HCT116 (cell line): ENCODE results near the gene RSPH6A. TPM values are rescaled to one million over a fixed set of nuclear protein-coding genes. Genes with fewer than 3 reads are reported as not detected.
"Not testable (repeated sequence)": the region's sequence is repeated elsewhere in the genome, so short reads cannot be mapped to it uniquely, and the experiment has no call there.

Experiments
- ATAC-seq: fragments of 200-7000 bp; cut with Tn5 transposase; 2 replicates; pipeline ENCODE4 v1.9.1; 2020; ENCODE audit warnings: mild to moderate bottlenecking, moderate library complexity
- BruUV-seq: library from RNA; stranded (reverse); fragments of 400-500 nt; replicated peaks from 2 replicates; lab custom pipeline; 2021; lab: Mats Ljungman, UMichigan
- CTCF ChIA-PET: fragments of 300-600 bp; sonication (Branson Sonifier 250); formaldehyde crosslinking; loops from one replicate; lab custom pipeline; 2021; ENCODE audit warnings: antibody characterized with exemption; lab: Charles Lee
- POLR2A ChIA-PET: fragments of 300-600, 350-600 bp; sonication (Branson Sonifier 250); formaldehyde crosslinking; loops from one replicate; lab custom pipeline; 2021; ENCODE audit warnings: antibody characterized with exemption; lab: Charles Lee
- RAD21 ChIA-PET, 2 experiments: fragments of 300-600 bp; sonication (Branson Sonifier 250); formaldehyde crosslinking; loops; one replicate each; lab custom pipeline; 2023; ENCODE audit warnings: low total read pairs in 2 of 2; ENCODE audit not compliant: uncharacterized antibody in 2 of 2, unreplicated experiment in 2 of 2, low non-redundant PET in 1 of 2; lab: Charles Lee
- DNase-seq: peaks from one replicate; pipeline ENCODE4 v3.0.0-alpha.2; 2010; ENCODE audit warnings: low read depth, low spot score
- H2AFZ ChIP-seq: fragments of 200-600 bp; shearing (Covaris generic), sonication (generic); 2 replicates; pipeline ENCODE4 v1.6.1; 2017; ENCODE audit warnings: low read depth, mixed run types, mixed read lengths, antibody characterized with exemption, low read length; ENCODE audit not compliant: poor library complexity, severe bottlenecking
- H3K27ac ChIP-seq: 2 replicates; pipeline ENCODE4 v1.5.1; 2012; ENCODE audit warnings: low read depth, low read length
- H3K27me3 ChIP-seq: fragments of 200-600 bp; sonication (generic); 2 replicates; pipeline ENCODE4 v1.6.1; 2016; ENCODE audit warnings: mixed run types, low read length, mixed read lengths; ENCODE audit not compliant: insufficient read depth
- H3K36me3 ChIP-seq, 2 experiments: fragments of 200-500 bp in 1 of 2; fragments of 200-600 bp in 1 of 2; sonication (Bioruptor generic) in 1 of 2; sonication (generic) in 1 of 2; 2 replicates each; pipeline versions ENCODE4 v1.5.1 to v1.6.1; 2014 to 2016; ENCODE audit warnings: low read length in 2 of 2, inconsistent platforms in 1 of 2, mixed read lengths in 1 of 2, mixed run types in 1 of 2; ENCODE audit not compliant: insufficient read depth in 2 of 2, control insufficient read depth in 1 of 2
- H3K4me1 ChIP-seq, 2 experiments: fragments of 200-600 bp in 1 of 2; sonication (generic) in 1 of 2; 2 replicates each; pipeline versions ENCODE4 v1.5.1 to v1.6.1; 2012 to 2017; ENCODE audit warnings: low read length in 2 of 2, inconsistent platforms in 1 of 2, mild to moderate bottlenecking in 1 of 2, mixed read lengths in 1 of 2, mixed run types in 1 of 2, moderate library complexity in 1 of 2; ENCODE audit not compliant: insufficient read depth in 2 of 2, control insufficient read depth in 1 of 2
- H3K4me2 ChIP-seq: fragments of 200-600 bp; sonication (generic); 2 replicates; pipeline ENCODE4 v1.6.1; 2017; ENCODE audit warnings: mixed run types, low read length, mixed read lengths
- H3K4me3 ChIP-seq, 2 experiments: fragments of 200-600 bp in 1 of 2; sonication (generic) in 1 of 2; replicated peaks in 1 of 2; 2 replicates each; pipeline ENCODE4 v1.5.1; 2011 to 2016; ENCODE audit warnings: low read length in 2 of 2, control low read depth in 1 of 2, low read depth in 1 of 2, mild to moderate bottlenecking in 1 of 2, mixed read lengths in 1 of 2, mixed run types in 1 of 2
- H3K79me2 ChIP-seq: fragments of 200-600 bp; sonication (generic); 2 replicates; pipeline ENCODE4 v1.6.1; 2017; ENCODE audit warnings: mild to moderate bottlenecking, mixed run types, low read length, moderate library complexity, mixed read lengths; ENCODE audit not compliant: insufficient read depth
- H3K9ac ChIP-seq: fragments of 200-600 bp; sonication (generic); 2 replicates; pipeline ENCODE4 v1.6.1; 2016; ENCODE audit warnings: low read length, mixed read lengths
- H3K9me2 ChIP-seq: fragments of 200-600 bp; sonication (generic), shearing (Covaris generic); 2 replicates; pipeline ENCODE4 v1.6.1; 2017; ENCODE audit warnings: mixed run types, mild to moderate bottlenecking, moderate library complexity; ENCODE audit not compliant: insufficient read depth
- H3K9me3 ChIP-seq, 2 experiments: fragments of 200-500 bp in 1 of 2; fragments of 200-600 bp in 1 of 2; sonication (Bioruptor generic) in 1 of 2; sonication (generic) in 1 of 2; 2 replicates each; pipeline ENCODE4 v1.6.1; 2014 to 2017; ENCODE audit warnings: low read length in 2 of 2, mixed read lengths in 2 of 2, inconsistent platforms in 1 of 2, low read depth in 1 of 2, mild to moderate bottlenecking in 1 of 2, mixed run types in 1 of 2, moderate library complexity in 1 of 2; ENCODE audit not compliant: control insufficient read depth in 1 of 2, insufficient read depth in 1 of 2
- H4K20me1 ChIP-seq: fragments of 200-600 bp; sonication (generic), shearing (Covaris generic); 2 replicates; pipeline ENCODE4 v1.6.1; 2017; ENCODE audit warnings: mixed run types, mild to moderate bottlenecking, moderate library complexity; ENCODE audit not compliant: insufficient read depth
- CBX3 ChIP-seq: IDR thresholded peaks from 2 replicates; pipeline ENCODE4 v1.6.1; 2012; ENCODE audit warnings: low read depth
- EGR1 ChIP-seq: IDR thresholded peaks from 2 replicates; pipeline ENCODE4 v1.6.1; 2012; ENCODE audit warnings: low read depth
- ELF1 ChIP-seq: IDR thresholded peaks from 2 replicates; pipeline ENCODE4 v1.6.1; 2012; ENCODE audit warnings: low read depth, borderline replicate concordance
- EZH2 ChIP-seq: fragments of 200-600 bp; sonication (generic); IDR thresholded peaks from 2 replicates; pipeline ENCODE4 v1.6.1; 2017; ENCODE audit warnings: antibody characterized with exemption, mixed run types
- EZH2phosphoT487 ChIP-seq: fragments of 200-600 bp; IDR thresholded peaks from 2 replicates; pipeline ENCODE4 v1.6.1; 2018; ENCODE audit warnings: antibody characterized with exemption, borderline replicate concordance
- FOSL1 ChIP-seq: IDR thresholded peaks from 2 replicates; pipeline ENCODE4 v1.6.1; 2012; ENCODE audit warnings: low read depth
- MAX ChIP-seq: IDR thresholded peaks from 2 replicates; pipeline ENCODE4 v1.6.1; 2012
- POLR2AphosphoS5 ChIP-seq: IDR thresholded peaks from 2 replicates; pipeline ENCODE4 v1.6.1; 2011; ENCODE audit warnings: mild to moderate bottlenecking, low read depth, low read length, moderate library complexity
- RAD21 ChIP-seq: IDR thresholded peaks from 2 replicates; pipeline ENCODE4 v1.6.1; 2012; ENCODE audit warnings: low read depth, mild to moderate bottlenecking
- REST ChIP-seq: IDR thresholded peaks from 2 replicates; pipeline ENCODE4 v1.6.1; 2012; ENCODE audit warnings: low read depth
- SIN3A ChIP-seq: IDR thresholded peaks from 2 replicates; pipeline ENCODE4 v1.6.1; 2012; ENCODE audit warnings: low read depth
- SRF ChIP-seq: IDR thresholded peaks from 2 replicates; pipeline ENCODE4 v1.6.1; 2012; ENCODE audit warnings: low read depth
- ZFX ChIP-seq: fragments of 450-650 bp; IDR thresholded peaks from 2 replicates; pipeline ENCODE4 v1.6.1; 2017
- ZNF274 ChIP-seq: fragments of 200-500 bp; sonication (Bioruptor generic); IDR thresholded peaks from 2 replicates; pipeline ENCODE4 v1.6.1; 2014; ENCODE audit warnings: mild to moderate bottlenecking, low read depth, low read length, inconsistent platforms
- intact Hi-C: fragments of 100-400 bp; cut with micrococcal nuclease; formaldehyde crosslinking; loops from 2 replicates; pipeline ENCODE4 v1.10.0; 2022
- total RNA-seq: library from RNA; stranded (reverse); gene quantifications from one replicate; pipeline ENCODE4 v1.2.1, GENCODE V29; 2021; ENCODE audit not compliant: unreplicated experiment

The RSPH6A gene
- total RNA-seq, 1 experiment from 2014 or later, result 0.57 TPM

- no peak for DNase-seq
- BruUV-seq, result no TSS peak
Measured at GRCh38 chr19:45800070-45800553, 15.0 kb downstream of the RSPH6A start.

GRCh38 chr19:45799541-45799940, 15.6 kb downstream of the RSPH6A start:
- H3K9me3 ChIP-seq, H3K36me3 ChIP-seq, H3K9me2 ChIP-seq, DNase-seq, H3K27ac ChIP-seq, H3K9ac ChIP-seq, H2AFZ ChIP-seq, H3K79me2 ChIP-seq, BruUV-seq, H4K20me1 ChIP-seq, H3K27me3 ChIP-seq, H3K4me2 ChIP-seq, H3K4me3 ChIP-seq: not testable (repeated sequence)
- ATAC-seq, result 0 out of 2 replicates have a peak, but pooled peaks have one; percentile 4
- CTCF ChIA-PET, result interaction anchor here (0.7 to 3.9 kb wide), 10 partner anchors 14 to 278 kb away, joined by 3 to 54 read pairs (median 6); partner anchors contain the start of genes DMPK, FOXA3 and SIX5
- RAD21 ChIA-PET, result interaction anchor here (0.9 to 1.9 kb wide), 2 partner anchors 29 to 30 kb away, joined by 7 to 8 read pairs; partner anchors contain the start of gene SIX5 (in 1 of the 2)
- intact Hi-C loops, result loop anchor here (1.0 kb wide), 1 partner anchor 29 kb away; no protein-coding TSS in a partner anchor
- POLR2A ChIA-PET, result interaction anchor here (1.7 kb wide), 1 partner anchor 30 kb away, joined by 9 read pairs; the partner anchor contains the start of gene SIX5
- H3K4me1 ChIP-seq, result peaks cover 0 to 18% of the 10 kb centered on the region in 2 experiments; a peak in 2 of 4 replicates

More at GRCh38 chr19:45800070-45800553, 15.0 kb downstream of the RSPH6A start:
- no peaks in the 10 kb centered on the region for H3K9me2 ChIP-seq
- no peak overlapping the region for H2AFZ ChIP-seq
- POLR2A ChIA-PET, result interaction anchor here (1.7 kb wide), 1 partner anchor 30 kb away, joined by 9 read pairs; the partner anchor contains the start of gene SIX5
- TF ChIP-seq ZFX (no peak), EZH2 (no peak), RAD21 (no peak), REST (no peak), SRF (no peak), EZH2phosphoT487 (no peak), FOSL1 (no peak), SIN3A (no peak), ZNF274 (no peak), ELF1 (no peak), POLR2AphosphoS5 (no peak), EGR1 (no peak), CBX3 (no peak), MAX (no peak)
- TF ChIP-seq, all 23 proteins: peak for 0
- Histone ChIP-seq H3K27ac (no peak overlapping the region), H3K4me3 (no peak overlapping the region), H3K36me3 (no peaks in the 10 kb centered on the region), H3K4me1 (peaks cover 0 to 18% of the 10 kb centered on the region in 2 experiments; a peak in 2 of 4 replicates), H3K79me2 (no peaks in the 10 kb centered on the region), H3K9me3 (no peaks in the 10 kb centered on the region), H3K9ac (no peak overlapping the region), H4K20me1 (no peaks in the 10 kb centered on the region), H3K4me2 (0 out of 2 replicates have a peak overlapping the region, but pooled peaks have one; percentile 14), H3K27me3 (no peaks in the 10 kb centered on the region)
- ChIA-PET RAD21 (interaction anchor here in 1 of 2 experiments (1.9 kb wide), 1 partner anchor 30 kb away, joined by 7 read pairs; the partner anchor contains the start of gene SIX5), CTCF (interaction anchor here (1.5 to 3.9 kb wide), 4 partner anchors 17 to 30 kb away, joined by 5 to 54 read pairs (median 15); partner anchors contain the start of gene SIX5)
- ATAC-seq, result no peak
- intact Hi-C loops, result no loop called here
